Uterus (tissue), 4 donors: ENCODE results near the gene SHISAL1. TPM values are rescaled to one million over a fixed set of nuclear protein-coding genes. Genes with fewer than 3 reads are reported as not detected.

Experiments
- DNase-seq, 2 donors: peaks; one replicate each; pipeline ENCODE4 v3.0.0-alpha.2; 2019 to 2020
- H3K27ac ChIP-seq, 2 donors: fragments of 200-600 bp; sonication (generic); 1 replicate in 1 of 2; 2 replicates in 1 of 2; pipeline ENCODE4 v1.5.1; 2016 to 2018
- H3K27me3 ChIP-seq, 2 donors: fragments of 200-600 bp; sonication (generic); one replicate each; pipeline ENCODE4 v1.5.1; 2018 to 2019; ENCODE audit warnings: control low read depth in 1 of 2
- H3K36me3 ChIP-seq, 2 donors: fragments of 200-600 bp; sonication (generic); one replicate each; pipeline ENCODE4 v1.5.1; 2019; ENCODE audit warnings: control low read depth in 1 of 2
- H3K4me1 ChIP-seq, 2 donors: fragments of 200-600 bp; sonication (generic); one replicate each; pipeline ENCODE4 v1.5.1; 2018 to 2019; ENCODE audit warnings: control low read depth in 1 of 2
- H3K4me3 ChIP-seq, 2 donors: fragments of 200-600 bp; sonication (generic); 1 replicate in 1 of 2; 2 replicates in 1 of 2; pipeline ENCODE4 v1.5.1; 2018 to 2019; ENCODE audit warnings: mild to moderate bottlenecking in 1 of 2
- H3K9me3 ChIP-seq, 2 donors: fragments of 200-600 bp; sonication (generic); one replicate each; pipeline ENCODE4 v1.5.1; 2019; ENCODE audit warnings: control low read depth in 1 of 2
- POLR2A ChIP-seq, 2 donors: fragments of 450-650 bp; IDR thresholded peaks; one replicate each; pipeline ENCODE4 v1.6.1; 2016; ENCODE audit warnings: antibody characterized with exemption in 2 of 2, mild to moderate bottlenecking in 1 of 2, moderate library complexity in 1 of 2
- intact Hi-C: fragments of 100-400 bp; cut with DNase I; formaldehyde crosslinking; loops from one replicate; pipeline ENCODE4 v1.15.1; 2023; ENCODE audit warnings: low total_unique reads
- total RNA-seq, 4 donors: library from RNA; depleted of rRNA in 3 of 4; stranded (reverse); fragments of >200 nt in 3 of 4; gene quantifications; one replicate each; pipeline versions ENCODE4 v1.1.0 to v1.2.4, GENCODE V29; 2014 to 2023
- TF ChIP-seq, protein P1 (sequence below), 4 experiments: fragments of 200-600 bp in 2 of 4; fragments of 450-650 bp in 2 of 4; sonication (generic) in 2 of 4; IDR thresholded peaks; one replicate each; pipeline ENCODE4 v1.5.1; 2016 to 2019; ENCODE audit warnings: antibody characterized with exemption in 4 of 4, mild to moderate bottlenecking in 2 of 4, moderate library complexity in 1 of 4
- donor health status: DM: yes; HTN: yes; CAD: no.

Gene SHISAL1
- total RNA-seq, 4 donors from 2014 or later: 4.7 to 44.2 (median 22.9) TPM

DNA sequence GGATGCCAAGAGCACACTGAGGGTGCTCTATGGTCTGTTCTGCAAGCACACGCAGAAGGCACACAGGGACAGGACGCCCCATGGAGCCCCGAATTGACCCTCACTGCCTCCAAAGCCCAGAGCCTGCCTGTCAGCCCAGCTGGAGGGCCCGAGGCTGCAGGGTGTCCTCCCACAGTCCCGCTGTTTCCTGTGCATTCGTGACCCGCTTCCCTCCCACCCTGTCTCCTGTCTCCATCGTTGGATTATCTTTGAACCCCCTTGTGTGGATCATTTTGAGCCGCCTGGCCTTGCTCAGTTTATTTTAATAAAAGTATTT, 106.5 kb downstream of the SHISAL1 start:
- Histone ChIP-seq H3K36me3 (no peaks in the 10 kb centered on the region), H3K9me3 (no peaks in the 10 kb centered on the region), H3K27ac (no peak overlapping the region), H3K4me3 (no peak overlapping the region), H3K27me3 (no peaks in the 10 kb centered on the region), H3K4me1 (peaks cover 0 to 7% of the 10 kb centered on the region in 2 donors)
- no peak for DNase-seq
- TF ChIP-seq POLR2A (IDR thresholded peaks at IDR 0.05): no peak
- TF ChIP-seq, protein P1, sequence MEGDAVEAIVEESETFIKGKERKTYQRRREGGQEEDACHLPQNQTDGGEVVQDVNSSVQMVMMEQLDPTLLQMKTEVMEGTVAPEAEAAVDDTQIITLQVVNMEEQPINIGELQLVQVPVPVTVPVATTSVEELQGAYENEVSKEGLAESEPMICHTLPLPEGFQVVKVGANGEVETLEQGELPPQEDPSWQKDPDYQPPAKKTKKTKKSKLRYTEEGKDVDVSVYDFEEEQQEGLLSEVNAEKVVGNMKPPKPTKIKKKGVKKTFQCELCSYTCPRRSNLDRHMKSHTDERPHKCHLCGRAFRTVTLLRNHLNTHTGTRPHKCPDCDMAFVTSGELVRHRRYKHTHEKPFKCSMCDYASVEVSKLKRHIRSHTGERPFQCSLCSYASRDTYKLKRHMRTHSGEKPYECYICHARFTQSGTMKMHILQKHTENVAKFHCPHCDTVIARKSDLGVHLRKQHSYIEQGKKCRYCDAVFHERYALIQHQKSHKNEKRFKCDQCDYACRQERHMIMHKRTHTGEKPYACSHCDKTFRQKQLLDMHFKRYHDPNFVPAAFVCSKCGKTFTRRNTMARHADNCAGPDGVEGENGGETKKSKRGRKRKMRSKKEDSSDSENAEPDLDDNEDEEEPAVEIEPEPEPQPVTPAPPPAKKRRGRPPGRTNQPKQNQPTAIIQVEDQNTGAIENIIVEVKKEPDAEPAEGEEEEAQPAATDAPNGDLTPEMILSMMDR (IDR thresholded peaks at IDR 0.05): no peak
- intact Hi-C loops: no loop called here

DNA sequence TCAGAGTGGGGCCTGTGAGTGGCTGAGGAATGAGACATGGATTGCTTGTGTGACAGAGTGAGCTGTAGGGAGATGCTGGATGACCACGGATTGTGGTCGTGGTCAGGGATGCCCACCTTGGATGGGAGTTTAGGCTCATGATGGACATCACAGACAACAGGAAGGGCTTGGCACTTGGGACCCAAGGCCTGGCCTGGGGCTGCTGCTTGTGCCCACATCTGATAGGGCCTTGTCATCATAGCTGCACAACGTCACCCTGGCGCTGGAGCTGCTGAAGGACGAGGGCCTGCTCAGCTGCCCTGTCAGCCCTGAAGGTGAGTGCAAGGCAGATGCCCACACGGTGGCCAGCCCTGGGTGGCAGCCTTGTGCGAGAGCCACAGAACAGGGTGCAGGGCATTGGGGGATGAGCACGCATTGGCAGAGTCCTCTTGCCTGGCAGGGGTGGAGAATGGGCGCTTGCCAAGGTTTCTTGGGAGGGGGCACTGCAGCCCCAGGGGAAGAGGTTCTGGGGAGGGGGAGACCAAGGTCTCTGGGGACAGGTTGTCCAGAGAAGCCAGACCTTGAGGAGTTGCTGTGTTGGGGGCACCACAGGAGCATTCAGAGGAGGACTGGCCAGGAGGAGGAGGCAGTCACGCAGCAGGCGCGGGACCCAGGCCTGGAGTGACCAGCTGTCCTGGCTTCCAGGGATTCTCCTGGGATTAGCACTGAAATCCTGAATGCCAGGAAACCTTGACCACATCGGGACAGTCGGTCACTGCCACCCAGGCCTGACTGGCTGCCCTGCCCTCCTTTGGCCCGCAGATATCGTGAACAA, 107.0 kb downstream of the SHISAL1 start:
- intact Hi-C loops: no loop called here
- DNase-seq: no peak
- TF ChIP-seq POLR2A (IDR thresholded peaks at IDR 0.05): no peak
- TF ChIP-seq, protein P1 (IDR thresholded peaks at IDR 0.05): no peak
- Histone ChIP-seq H3K4me1 (peaks cover 0 to 7% of the 10 kb centered on the region in 2 donors), H3K9me3 (no peaks in the 10 kb centered on the region), H3K27me3 (no peaks in the 10 kb centered on the region), H3K27ac (no peak overlapping the region), H3K36me3 (no peaks in the 10 kb centered on the region), H3K4me3 (no peak overlapping the region)

DNA sequence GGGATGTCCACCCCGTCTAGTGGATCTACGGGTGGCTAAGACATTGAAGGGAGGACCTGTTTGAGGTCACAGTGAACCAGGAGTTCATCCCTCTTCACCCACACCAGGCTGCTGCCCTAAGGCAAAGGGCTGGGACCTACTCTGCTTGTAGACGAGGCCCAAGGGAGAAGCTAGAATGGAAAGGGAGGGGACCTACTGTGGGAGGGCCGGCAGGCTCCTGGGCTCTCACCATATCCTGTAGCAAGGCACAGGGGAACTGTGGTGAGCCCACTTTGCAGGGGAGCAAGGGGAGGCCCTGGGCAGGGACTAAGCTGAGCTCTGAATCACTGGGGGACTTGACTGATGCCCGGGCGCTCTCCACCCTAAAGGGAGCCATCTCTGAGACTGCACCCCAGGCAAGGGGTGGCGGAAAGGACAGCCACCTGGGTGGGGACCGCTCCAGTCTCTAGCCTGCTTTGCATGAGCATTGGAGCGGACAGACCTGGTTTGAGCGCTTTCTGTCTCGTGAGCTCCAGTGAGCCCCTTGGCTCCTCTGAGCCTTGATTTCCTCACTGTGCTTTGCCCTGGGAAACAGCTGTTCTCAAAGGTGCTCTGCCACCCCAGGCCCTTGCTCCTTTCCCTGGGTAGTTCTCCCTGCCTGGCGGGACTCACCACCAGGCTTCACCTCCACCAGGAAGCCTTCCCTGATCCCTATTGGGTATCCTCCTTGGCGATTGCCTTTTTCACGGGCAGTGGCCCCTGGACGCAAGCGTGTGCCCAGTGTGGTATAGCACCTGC, 107.8 kb downstream of the SHISAL1 start:
- H3K27me3 ChIP-seq: no peaks in the 10 kb centered on the region
- no peaks in the 10 kb centered on the region for H3K36me3 ChIP-seq
- peaks cover 0 to 7% of the 10 kb centered on the region in 2 donors for H3K4me1 ChIP-seq
- H3K27ac ChIP-seq: no peak overlapping the region
- no peak overlapping the region for H3K4me3 ChIP-seq
- TF ChIP-seq POLR2A (IDR thresholded peaks at IDR 0.05): no peak
- TF ChIP-seq, protein P1 (IDR thresholded peaks at IDR 0.05): no peak
- H3K9me3 ChIP-seq: no peaks in the 10 kb centered on the region
- no peak for DNase-seq
- intact Hi-C loops: no loop called here

DNA sequence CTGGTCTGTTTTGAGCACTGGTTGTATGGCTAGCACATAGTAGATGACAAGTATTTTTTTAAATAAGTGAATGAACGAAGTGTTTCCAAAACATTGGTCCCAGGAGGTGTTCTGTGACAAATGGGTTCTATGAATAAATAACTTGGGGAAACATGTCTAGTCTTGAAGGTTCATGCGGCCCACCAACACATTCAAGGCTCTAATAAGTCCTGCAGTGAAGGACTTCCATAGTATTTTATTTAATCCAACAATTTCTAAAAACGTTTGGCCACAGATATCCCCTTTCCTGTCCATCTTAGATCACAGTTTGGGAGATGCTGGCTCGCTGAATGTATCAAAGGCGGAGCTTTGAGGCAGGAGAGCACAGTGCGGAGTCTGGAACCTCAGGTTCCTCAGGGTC, 109.5 kb downstream of the SHISAL1 start:
- Histone ChIP-seq H3K4me3 (no peak overlapping the region), H3K27me3 (no peaks in the 10 kb centered on the region), H3K4me1 (peaks cover 0 to 7% of the 10 kb centered on the region in 2 donors), H3K27ac (peak overlapping the region in 1 of 2 donors; percentile 71), H3K9me3 (no peaks in the 10 kb centered on the region), H3K36me3 (no peaks in the 10 kb centered on the region)
- intact Hi-C loops: no loop called here
- TF ChIP-seq, protein P1 (IDR thresholded peaks at IDR 0.05): no peak
- TF ChIP-seq POLR2A (IDR thresholded peaks at IDR 0.05): no peak
- no peak for DNase-seq

DNA sequence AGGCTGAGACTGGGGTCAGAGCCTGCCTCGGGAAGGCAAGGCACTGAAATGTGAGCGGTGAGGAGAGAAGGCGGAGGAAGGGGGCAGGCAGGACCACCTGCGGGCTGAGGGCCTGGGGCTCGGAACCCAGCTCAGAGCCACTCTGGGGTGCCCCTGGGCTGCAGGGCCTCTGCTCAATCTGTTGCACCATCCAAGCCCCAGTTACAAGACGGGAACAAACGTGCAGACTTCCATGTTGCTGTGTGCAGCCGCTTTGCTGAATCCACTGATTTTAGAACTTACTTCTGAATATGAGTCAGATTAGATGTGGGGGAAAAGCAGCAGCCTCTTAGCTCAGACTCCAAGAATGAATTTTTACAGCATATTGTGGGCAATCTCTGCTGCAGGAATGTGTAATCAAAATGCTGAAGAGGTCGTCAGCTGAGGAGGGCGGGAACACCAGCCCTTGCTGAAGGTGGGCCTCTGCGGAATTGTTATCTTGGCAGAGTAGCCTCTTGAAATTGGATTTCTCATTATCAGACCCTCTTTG, 110.4 kb downstream of the SHISAL1 start:
- DNase-seq: no peak
- no peaks in the 10 kb centered on the region for H3K9me3 ChIP-seq
- H3K36me3 ChIP-seq: no peaks in the 10 kb centered on the region
- no peaks in the 10 kb centered on the region for H3K27me3 ChIP-seq
- TF ChIP-seq, protein P1 (IDR thresholded peaks at IDR 0.05): no peak
- TF ChIP-seq POLR2A (IDR thresholded peaks at IDR 0.05): no peak
- intact Hi-C loops: no loop called here
- H3K27ac ChIP-seq: peak overlapping the region in 1 of 2 donors; percentile 71
- H3K4me3 ChIP-seq: no peak overlapping the region
- H3K4me1 ChIP-seq: peaks cover 0 to 7% of the 10 kb centered on the region in 2 donors
